HUES48 (cell line): ENCODE measurements around the gene TCN2.
"Not testable (repeated sequence)": the region's sequence is repeated elsewhere in the genome, so short reads cannot be mapped to it uniquely, and the experiment has no call there.

Source experiments
- H3K27ac ChIP-seq: one replicate; pipeline ENCODE4 v1.7.0; 2013; ENCODE audit warnings: low read depth, low read length, inconsistent platforms
- H3K27me3 ChIP-seq: 2 replicates; pipeline ENCODE4 v1.6.1; 2013; ENCODE audit warnings: mild to moderate bottlenecking, low read length; ENCODE audit not compliant: control insufficient read depth, insufficient read depth
- H3K36me3 ChIP-seq: 2 replicates; pipeline ENCODE4 v1.6.1; 2013; ENCODE audit warnings: low read length; ENCODE audit not compliant: control insufficient read depth, insufficient read depth
- H3K4me1 ChIP-seq: 2 replicates; pipeline ENCODE4 v1.6.1; 2013; ENCODE audit warnings: mild to moderate bottlenecking, low read length; ENCODE audit not compliant: control insufficient read depth, insufficient read depth
- H3K4me3 ChIP-seq: 2 replicates; pipeline ENCODE4 v1.5.1; 2013; ENCODE audit warnings: mild to moderate bottlenecking, low read depth, low read length
- H3K9ac ChIP-seq: 2 replicates; pipeline ENCODE4 v1.6.1; 2013; ENCODE audit warnings: mild to moderate bottlenecking, low read depth, low read length, moderate library complexity
- H3K9me3 ChIP-seq: 2 replicates; pipeline ENCODE4 v1.6.1; 2013; ENCODE audit warnings: low read length; ENCODE audit not compliant: control insufficient read depth, insufficient read depth

TCN2 gene

GRCh38 chr22:30567277-30567676, 39.7 kb upstream of the TCN2 start:
- not testable (repeated sequence) for H3K27ac ChIP-seq, H3K4me3 ChIP-seq, H3K27me3 ChIP-seq, H3K36me3 ChIP-seq, H3K9me3 ChIP-seq, H3K9ac ChIP-seq, H3K4me1 ChIP-seq

- no peak overlapping the region for H3K4me3 ChIP-seq
- peaks cover 1% of the 10 kb centered on the region for H3K4me1 ChIP-seq
Measured at GRCh38 chr22:30568137-30568805, 38.7 kb upstream of the TCN2 start.

GRCh38 chr22:30569674-30570202, 37.2 kb upstream of the TCN2 start:
- H3K4me1 ChIP-seq = peaks cover 10% of the 10 kb centered on the region
- no peaks in the 10 kb centered on the region for H3K36me3 ChIP-seq

More at GRCh38 chr22:30568137-30568805, 38.7 kb upstream of the TCN2 start:
- no peaks in the 10 kb centered on the region for H3K36me3 ChIP-seq
- H3K9me3 ChIP-seq = no peaks in the 10 kb centered on the region
- no peaks in the 10 kb centered on the region for H3K27me3 ChIP-seq
- H3K27ac ChIP-seq = no peak overlapping the region
- H3K9ac ChIP-seq = no peak overlapping the region

GRCh38 chr22:30572210-30572609, 34.8 kb upstream of the TCN2 start:
- no peak overlapping the region for H3K27ac ChIP-seq
- H3K9ac ChIP-seq = no peak overlapping the region
- H3K4me3 ChIP-seq = no peak overlapping the region
- H3K27me3 ChIP-seq = no peaks in the 10 kb centered on the region
- peaks cover 10% of the 10 kb centered on the region for H3K4me1 ChIP-seq
- no peaks in the 10 kb centered on the region for H3K9me3 ChIP-seq
- peaks cover 18% of the 10 kb centered on the region for H3K36me3 ChIP-seq

More at GRCh38 chr22:30569674-30570202, 37.2 kb upstream of the TCN2 start:
- Histone ChIP-seq H3K4me3 (no peak overlapping the region), H3K9me3 (no peaks in the 10 kb centered on the region), H3K27ac (no peak overlapping the region), H3K27me3 (no peaks in the 10 kb centered on the region), H3K9ac (no peak overlapping the region)

- Histone ChIP-seq H3K4me1 (peaks cover 10% of the 10 kb centered on the region), H3K9ac (no peak overlapping the region), H3K4me3 (no peak overlapping the region), H3K27ac (no peak overlapping the region), H3K27me3 (no peaks in the 10 kb centered on the region), H3K36me3 (peaks cover 26% of the 10 kb centered on the region), H3K9me3 (no peaks in the 10 kb centered on the region)
Measured at GRCh38 chr22:30572840-30573593, 34.0 kb upstream of the TCN2 start.

GRCh38 chr22:30573594-30574094, 33.3 kb upstream of the TCN2 start:
- H3K9me3 ChIP-seq = no peaks in the 10 kb centered on the region
- H3K27ac ChIP-seq = no peak overlapping the region
- H3K4me3 ChIP-seq = peak overlapping the region; percentile 73
- H3K9ac ChIP-seq = 0 out of 2 replicates have a peak overlapping the region, but pooled peaks have one; percentile 34
- H3K27me3 ChIP-seq = no peaks in the 10 kb centered on the region
- H3K4me1 ChIP-seq = peaks cover 10% of the 10 kb centered on the region
- peaks cover 32% of the 10 kb centered on the region for H3K36me3 ChIP-seq

- no peaks in the 10 kb centered on the region for H3K27me3 ChIP-seq
- 0 out of 2 replicates have a peak within 1 kb of the TSS, but pooled peaks have one; percentile 34 for H3K9ac ChIP-seq
- peaks cover 10% of the 10 kb centered on the region for H3K4me1 ChIP-seq
- H3K27ac ChIP-seq = no peak within 1 kb of the TSS
- peak within 1 kb of the TSS; percentile 73 for H3K4me3 ChIP-seq
- peaks cover 39% of the 10 kb centered on the region for H3K36me3 ChIP-seq
- no peaks in the 10 kb centered on the region for H3K9me3 ChIP-seq
Measured at GRCh38 chr22:30574095-30574981, 32.6 kb upstream of the TCN2 start, which contains the start of gene GAL3ST1. Gene GAL3ST1 (minus strand): TSS chr22:30574665. CDS start chr22:30557392, 17,273 bp downstream.

- no peaks in the 10 kb centered on the region for H3K9me3 ChIP-seq
- H3K9ac ChIP-seq = no peak overlapping the region
- H3K27me3 ChIP-seq = no peaks in the 10 kb centered on the region
- no peak overlapping the region for H3K27ac ChIP-seq
- peaks cover 10% of the 10 kb centered on the region for H3K4me1 ChIP-seq
- peaks cover 47% of the 10 kb centered on the region for H3K36me3 ChIP-seq
- peak overlapping the region; percentile 64 for H3K4me3 ChIP-seq
Measured at GRCh38 chr22:30574997-30575671, 31.8 kb upstream of the TCN2 start.

GRCh38 chr22:30575859-30576258, 31.1 kb upstream of the TCN2 start:
- H3K4me3 ChIP-seq = no peak overlapping the region
- H3K9ac ChIP-seq = no peak overlapping the region
- no peaks in the 10 kb centered on the region for H3K9me3 ChIP-seq
- peaks cover 10% of the 10 kb centered on the region for H3K4me1 ChIP-seq
- H3K27me3 ChIP-seq = no peaks in the 10 kb centered on the region
- H3K27ac ChIP-seq = no peak overlapping the region
- peaks cover 55% of the 10 kb centered on the region for H3K36me3 ChIP-seq

GRCh38 chr22:30578481-30578880, 28.5 kb upstream of the TCN2 start:
- no peaks in the 10 kb centered on the region for H3K9me3 ChIP-seq
- peaks cover 81% of the 10 kb centered on the region for H3K36me3 ChIP-seq
- no peak overlapping the region for H3K27ac ChIP-seq
- no peak overlapping the region for H3K9ac ChIP-seq
- 0 out of 2 replicates have a peak, but pooled peaks cover 7% of the 10 kb centered on the region for H3K4me1 ChIP-seq
- H3K4me3 ChIP-seq = no peak overlapping the region
- H3K27me3 ChIP-seq = no peaks in the 10 kb centered on the region
